ENCODE measurements around the gene ARSA.

The ARSA gene

DNA sequence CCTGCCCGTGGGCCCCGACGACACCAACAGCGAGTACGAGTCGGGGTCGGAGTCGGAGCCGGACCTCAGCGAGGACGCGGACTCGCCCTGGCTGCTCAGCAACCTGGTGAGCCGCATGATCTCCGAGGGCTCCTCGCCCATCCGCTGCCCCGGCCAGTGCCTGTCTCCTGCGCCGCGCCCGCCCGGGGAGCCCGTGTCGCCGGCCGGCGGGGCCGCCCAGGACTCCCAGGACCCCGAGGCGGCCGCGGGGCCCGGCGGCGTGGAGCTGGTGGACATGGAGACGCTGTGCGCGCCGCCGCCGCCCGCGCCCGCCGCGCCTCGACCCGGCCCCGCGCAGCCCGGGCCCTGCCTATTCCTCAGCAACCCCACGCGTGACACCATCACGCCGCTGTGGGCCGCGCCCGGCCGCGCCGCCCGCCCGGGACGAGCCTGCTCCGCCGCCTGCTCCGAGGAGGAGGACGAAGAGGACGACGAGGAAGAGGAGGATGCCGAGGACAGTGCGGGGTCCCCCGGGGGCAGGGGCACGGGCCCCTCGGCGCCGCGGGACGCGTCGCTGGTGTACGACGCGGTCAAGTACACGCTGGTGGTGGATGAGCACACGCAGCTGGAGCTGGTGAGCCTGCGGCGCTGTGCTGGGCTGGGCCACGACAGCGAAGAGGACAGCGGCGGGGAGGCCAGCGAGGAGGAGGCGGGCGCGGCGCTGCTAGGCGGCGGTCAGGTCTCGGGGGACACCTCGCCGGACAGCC, 23.5 kb downstream of the ARSA start:
- DNase-seq (ENCODE audit: low read depth) = no peak

DNA sequence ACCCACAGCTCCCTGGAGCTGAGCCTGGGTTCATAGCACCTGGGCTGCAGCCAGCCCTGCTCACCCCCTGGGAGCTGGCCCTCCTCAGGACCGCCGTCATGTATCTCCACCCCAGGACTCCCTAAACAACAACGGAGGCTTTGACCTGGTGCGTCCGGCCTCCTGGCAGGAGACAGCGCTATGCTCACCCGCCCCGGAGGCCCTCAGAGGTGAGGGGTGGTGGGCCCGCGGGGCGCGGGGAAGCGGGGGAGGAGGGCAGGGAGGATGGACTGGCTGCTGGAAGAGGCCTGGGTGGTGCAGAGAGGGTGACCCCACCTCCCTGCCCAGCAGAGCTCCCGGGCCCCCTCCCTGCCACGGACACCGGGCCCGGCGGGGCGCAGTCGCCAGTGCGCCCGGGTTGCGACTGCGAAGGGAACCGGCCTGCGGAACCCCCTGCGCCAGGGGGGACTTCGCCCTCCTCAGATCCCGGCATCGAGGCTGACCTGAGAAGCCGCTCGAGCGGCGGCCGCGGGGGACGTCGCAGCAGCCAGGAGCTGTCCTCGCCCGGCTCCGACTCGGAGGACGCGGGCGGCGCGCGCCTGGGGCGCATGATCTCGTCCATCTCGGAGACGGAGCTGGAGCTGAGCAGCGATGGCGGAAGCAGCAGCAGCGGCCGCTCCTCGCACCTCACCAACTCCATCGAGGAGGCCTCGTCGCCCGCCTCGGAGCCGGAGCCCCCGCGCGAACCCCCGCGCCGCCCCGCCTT, 24.3 kb downstream of the ARSA start:
- no peak for DNase-seq (ENCODE audit: low read depth)

DNA sequence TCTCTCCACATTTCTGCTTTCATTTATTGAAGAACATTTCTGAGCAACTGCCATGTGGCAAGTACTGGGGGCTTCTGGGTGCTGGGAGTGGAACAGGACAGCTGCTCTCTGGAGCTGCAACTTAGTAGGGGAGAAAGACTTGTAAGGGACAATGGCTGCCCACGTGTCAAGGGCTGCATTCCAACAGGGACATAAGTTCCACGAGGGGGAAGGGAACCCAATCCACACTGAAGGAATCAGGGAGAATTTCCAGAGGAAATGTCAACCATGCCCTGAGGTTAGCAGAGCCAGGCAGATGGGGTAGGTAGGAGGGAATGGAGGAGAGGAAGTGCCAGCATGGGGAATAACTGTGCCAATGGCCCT, 25.6 kb downstream of the ARSA start:
- DNase-seq (ENCODE audit: low read depth) = no peak

DNA sequence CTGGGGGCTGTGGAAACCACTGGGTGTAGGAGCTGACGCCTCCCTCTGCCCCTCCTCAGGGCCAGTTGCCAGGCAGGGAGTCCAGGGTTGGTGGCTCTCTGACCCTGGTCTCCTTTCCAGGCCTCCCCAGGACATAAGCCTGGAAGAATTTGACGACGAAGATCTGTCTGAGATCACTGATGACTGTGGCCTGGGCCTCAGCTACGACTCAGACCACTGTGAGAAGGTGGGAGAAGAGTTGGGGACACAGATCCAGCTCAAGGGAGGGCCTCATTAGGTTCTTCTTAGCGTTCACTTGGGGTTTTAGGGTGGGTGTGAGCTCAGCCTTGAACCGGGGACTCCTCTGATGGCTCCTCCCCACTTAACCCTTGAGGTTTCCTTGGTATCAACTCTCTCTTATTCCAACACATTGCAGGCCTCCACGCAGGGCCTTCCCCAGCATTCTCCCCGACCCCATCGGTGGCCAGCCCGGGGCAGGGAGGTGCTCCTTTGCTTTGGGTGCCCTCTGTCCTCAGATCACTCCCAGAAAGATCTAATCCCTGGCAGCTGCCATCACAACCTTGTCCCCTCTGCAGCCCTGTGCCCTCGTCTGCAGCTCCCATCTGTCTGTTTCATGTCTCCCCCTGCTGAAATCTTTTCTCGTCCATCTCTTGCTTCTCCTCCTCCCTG, 26.1 kb downstream of the ARSA start:
- no peak for DNase-seq (ENCODE audit: low read depth)

DNA sequence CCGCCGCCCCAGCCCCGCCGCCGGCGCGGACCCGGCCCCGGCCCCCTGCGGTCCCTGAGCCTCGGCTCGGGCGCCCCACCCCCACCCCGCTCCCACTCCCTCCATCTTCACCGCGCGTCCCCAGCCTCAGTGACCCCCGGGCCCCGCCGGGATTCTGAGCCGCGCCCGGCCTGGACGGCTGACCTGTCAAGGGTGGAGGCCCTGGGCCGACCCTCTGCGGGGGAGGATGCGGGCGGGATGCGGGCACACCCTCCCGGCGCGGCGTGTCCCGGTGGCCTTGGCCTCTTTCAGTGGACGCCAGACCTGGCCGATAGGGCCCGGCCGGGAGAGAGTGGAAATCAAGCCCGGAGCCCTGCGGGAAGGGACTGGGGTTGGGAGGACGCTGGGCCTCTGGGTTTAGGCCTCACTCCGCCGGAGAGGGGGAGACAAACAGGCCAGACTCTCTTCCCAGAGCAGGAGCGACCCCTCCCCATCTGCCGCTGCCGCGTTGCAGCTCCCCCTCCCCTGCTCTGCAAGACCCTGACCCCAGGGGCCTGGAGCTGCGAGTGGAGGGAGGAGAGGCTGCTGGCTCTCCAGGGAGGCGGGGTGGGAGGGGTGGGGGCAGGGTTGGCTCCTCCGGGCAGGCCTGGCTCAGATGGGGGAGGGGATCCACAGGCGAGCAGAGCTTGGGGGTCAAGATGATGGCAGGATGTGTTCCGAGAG, 26.8 kb downstream of the ARSA start:
- no peak for DNase-seq (ENCODE audit: low read depth)

DNA sequence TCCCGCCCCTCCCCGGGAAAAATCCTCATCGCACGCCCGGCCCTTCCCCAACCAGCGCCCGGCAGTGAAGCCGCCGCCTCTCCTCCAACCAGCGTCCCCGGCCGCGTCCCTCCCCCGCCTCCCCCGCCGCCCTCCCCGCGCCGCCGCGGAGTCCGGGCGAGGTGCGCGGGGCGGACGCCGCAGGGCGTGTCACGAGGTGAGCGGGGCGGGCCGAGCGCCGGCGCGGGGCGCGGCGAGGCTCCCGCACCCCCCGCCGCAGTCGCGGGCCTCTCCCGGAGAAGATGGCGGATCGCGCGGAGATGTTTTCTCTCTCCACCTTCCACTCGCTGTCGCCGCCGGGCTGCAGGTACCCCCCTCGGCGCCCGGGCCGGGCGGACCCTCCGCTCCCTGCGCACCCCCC, 27.4 kb downstream of the ARSA start, which contains the start of gene MAPK8IP2:
MAPK8IP2 (plus strand) TSS at position 256 of the 400 bp plus-strand sequence; CDS start at position 282, 26 bp downstream.
- no peak for DNase-seq (ENCODE audit: low read depth)

DNA sequence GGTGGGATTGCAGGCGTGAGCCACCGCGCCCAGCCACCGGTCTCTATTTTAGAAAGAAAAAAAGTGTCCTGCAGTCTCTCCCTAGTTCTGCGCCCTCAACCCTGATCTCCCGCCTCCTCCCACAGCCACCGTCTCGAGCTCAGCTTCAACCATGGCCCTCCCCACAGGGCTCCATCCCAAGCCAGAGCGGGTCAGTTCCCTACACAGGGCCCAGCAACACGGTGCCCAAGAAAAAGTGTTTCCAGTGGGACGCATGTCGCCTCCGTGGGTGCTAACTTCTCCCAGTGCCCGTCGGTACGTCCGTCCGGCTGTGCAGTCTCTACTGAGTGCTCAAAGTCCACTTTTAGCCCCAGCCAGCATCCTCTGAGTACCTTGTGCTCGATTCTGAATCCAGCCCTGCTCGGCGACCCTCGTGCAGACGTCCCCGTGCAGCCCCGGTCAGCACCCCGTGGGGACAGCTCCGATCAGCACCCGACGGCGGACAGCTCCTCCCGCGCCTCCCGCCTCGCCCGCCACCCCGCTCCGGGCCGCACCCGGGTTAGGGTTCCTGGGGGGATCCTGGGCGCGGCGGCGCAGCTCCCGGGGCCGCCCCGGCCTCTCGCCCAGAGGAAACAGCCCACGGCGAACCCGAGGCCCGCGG, 28.0 kb downstream of the ARSA start:
- peak; percentile 34 for DNase-seq (ENCODE audit: low read depth)

DNA sequence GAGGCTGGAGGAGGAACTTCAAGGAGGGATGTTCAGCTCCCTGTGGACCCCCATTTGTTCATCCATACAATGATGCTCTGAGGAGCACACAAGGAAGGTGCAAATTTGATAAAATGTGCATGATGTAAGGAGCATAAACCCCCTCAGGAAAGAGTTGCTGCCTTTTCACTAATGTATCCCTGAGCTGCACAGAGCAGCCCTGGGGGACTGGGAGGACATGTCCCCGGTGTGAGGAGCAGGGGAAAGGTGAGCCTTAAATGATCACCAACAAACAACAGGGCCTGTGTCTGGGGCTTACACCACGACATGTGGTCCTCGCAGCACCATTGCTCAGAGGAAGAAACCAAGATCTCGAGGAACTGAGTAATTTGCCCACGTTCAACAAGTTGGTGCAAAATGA, 30.9 kb downstream of the ARSA start:
- no peak for DNase-seq (ENCODE audit: low read depth)

DNA sequence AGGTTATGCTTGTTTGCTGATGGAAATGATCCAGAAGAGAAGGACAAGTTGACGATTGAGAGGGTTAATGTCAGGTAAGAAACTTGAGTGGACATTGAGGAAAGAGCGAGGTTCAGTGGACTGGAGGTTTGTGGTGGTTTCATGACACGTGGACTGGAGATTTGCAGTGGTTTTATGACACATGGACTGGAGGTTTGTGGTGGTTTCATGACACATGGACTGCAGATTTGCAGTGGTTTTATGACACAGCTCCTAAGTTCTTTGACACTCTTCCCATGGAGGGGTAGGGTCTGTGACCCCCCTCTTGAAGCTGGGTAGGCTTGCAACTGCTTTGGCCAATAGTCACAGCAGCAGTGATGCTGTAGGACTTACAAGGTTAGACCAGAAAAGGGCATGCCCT, 32.8 kb downstream of the ARSA start:
- DNase-seq (ENCODE audit: low read depth) = no peak

DNA sequence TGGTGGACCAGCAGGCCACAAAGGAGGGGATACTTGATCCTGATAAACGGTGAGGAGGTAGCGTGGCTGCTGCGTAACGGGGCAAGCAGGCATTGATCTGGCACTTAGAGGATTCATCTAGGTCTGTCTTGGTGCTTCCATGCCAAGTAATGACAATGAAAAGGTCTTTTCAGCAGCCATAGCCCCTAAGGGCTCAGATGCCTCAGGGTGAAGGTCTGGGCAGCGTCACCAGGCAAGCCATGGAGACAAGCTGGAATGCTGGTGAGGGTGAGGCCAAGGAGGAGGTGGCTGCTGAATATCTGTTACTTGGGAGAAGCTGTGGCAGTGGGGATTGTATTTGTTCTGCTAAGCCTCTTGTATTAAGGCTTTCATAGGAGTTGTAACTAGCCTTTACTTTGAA, 40.5 kb downstream of the ARSA start:
- no peak for DNase-seq (ENCODE audit: low read depth)

DNA sequence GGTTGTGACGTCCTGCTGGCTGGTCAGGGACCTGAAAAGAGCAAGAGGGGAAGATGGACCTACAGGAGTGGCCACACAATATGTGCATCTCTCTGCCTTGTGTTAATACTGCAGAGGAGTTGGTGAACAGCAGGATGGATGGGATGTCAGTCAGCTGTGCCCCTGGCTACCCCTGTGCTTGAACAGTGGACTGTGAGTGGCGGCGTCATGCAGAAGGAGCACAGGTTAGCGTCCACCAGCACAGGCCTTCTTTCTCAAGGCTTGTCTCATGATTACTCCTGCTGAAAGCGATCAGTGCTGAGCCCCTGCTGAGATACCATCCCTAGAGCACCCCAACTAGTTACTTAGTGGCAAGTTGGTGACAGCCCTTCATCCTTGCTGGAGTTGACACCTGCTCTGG, 41.5 kb downstream of the ARSA start:
- DNase-seq (ENCODE audit: low read depth) = no peak

DNA sequence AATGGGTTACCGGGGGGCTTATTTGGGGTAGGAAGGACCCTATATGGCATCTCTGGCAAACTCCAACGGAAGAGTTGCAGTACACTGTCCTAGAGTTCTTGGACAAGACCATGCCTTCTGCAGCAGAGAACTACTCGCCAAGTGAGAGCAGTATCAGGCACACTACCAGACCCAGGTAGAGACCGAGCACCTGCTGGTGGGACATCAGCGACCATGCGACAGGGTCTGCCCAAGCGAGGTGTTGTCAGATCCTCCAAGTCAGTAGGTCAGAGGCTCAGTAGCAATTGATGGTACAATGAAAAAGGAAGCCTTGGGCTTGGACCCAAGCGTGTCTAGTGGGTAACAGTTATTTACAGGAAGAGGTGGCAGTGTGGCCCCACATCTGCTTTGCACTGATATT, 42.2 kb downstream of the ARSA start:
- no peak for DNase-seq (ENCODE audit: low read depth)

DNA sequence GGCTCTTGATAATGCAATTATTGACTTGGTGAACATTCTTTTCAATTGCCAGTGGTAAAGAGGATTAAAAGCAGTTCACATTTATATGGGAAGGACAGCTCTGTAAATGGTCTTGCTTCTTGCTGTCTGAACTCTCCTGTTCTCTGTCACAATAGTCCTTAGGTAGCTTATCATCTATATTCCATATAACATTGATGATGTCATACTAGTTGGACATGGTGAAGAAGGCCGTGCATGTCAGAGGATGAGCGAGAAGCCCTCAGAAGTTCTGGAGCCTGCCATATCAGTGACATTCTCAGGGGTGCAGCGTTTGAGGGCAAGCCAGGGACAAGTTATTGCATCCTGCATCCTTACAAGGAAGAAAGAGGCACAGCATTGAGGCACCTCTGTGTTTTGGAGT, 42.7 kb downstream of the ARSA start:
- no peak for DNase-seq (ENCODE audit: low read depth)

DNA sequence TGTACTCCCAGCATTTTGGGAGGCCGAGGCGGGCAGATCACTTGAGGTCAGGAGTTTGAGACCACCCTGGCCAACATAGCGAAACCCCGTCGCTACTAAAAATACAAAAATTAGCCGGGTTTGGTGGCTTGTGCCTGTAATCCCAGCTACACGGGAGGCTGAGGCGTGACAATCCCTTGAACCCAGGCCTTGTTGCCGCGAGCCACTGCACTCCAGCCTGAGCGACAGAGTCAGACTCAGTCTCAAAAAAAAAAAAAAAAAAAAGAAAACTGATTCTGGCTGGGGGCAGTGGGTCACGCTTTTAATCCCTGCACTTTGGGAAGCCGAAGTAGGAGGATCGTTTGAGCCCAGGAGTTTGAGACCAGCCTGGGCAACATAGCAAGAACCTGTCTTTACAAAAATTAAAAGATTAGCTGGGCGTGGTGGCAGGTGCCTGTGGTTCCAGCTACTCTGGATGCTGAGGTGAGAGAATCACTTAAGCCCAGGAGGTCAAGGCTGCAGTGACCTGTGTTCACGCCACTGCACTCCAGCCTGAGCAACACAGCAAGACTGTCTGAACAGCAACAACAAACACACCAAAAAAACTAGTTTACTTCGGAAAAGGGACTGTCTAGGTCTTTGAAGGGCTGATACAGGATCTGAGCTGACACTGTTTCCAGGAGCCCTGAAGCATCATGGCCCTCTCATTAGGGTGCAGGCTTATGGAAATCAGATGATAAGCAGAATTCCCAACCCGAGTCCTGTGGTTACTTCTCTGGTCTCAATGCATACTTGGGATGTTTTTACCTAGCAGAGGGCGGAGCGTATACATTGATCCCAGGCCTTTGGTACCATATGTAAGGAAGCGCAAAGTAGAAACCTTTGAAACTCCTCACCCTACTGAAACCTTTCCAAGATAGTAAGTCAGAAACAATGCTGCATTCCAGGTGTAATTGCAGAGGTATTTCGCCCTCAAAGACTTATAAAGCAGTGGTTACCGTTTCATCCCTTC, 43.6 kb downstream of the ARSA start:
- no peak for DNase-seq (ENCODE audit: low read depth)

DNA sequence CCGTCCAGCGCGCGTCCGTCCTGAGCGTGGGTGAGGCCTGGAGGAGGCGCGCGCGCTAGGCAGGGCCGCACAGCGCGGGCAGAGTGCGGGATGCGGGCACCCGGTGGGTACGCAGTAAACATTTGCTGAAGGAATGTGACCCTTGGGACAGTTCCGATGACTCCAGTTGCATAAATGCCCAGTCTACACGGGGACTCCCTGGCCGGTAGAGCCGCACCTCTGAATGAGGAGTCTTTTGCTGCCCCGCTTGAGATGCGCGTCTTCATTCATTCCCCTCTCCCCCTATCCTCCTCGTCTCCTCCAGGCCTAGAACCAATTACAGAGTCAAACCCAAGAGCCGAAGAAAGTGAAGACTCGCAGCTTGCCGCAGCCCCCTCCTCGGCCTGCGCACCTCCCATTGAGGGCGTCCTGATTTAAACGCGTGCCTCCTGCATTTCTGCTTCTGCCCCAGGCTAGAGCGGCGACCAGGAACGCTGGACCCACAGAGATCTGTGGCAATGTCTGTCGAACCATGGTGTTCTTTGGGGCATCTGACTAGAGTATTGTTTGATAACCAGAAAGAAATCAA, 44.6 kb downstream of the ARSA start:
- no peak for DNase-seq (ENCODE audit: low read depth)

DNA sequence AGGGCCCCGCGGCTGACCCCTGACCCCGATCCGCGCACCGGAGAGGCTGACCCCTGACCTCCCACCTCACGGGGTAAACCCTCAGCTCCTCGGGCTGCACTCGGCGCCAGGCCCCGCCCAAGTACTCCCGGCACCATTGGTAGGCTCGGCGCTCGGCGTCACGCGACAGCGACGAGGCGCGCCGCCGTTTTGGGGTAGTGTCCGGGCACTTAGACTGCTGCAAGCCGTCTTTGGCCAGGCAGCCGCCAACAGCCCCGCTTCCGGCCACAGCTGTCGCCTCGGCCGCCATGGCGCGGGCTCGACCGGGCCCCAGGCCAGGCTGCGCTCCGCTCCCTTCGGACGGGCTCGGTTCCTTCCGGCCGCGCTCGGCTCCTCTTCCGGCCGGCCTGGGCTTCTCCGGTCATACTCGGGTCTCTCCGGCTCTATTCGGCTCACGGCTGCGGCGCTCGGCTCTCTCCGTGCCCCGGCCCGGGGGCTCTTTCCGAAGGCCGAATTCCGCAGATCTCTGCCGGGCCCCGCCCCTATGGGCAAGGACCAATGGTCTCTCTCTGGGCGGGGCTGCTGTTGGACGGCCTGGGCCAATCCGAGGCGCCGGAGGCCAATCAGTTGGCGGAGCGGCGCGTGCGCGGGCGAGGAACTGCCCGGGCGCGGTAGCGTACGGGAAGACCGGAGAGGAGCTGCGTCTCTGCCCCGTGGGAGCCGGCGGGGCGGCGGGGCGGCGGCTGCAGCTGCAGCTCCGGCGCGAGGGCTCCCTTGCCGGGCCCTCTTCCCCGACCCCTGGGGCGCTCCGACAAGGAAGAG, 45.3 kb downstream of the ARSA start, which contains the start of gene CHKB:
CHKB (minus strand) TSS at position 357 of the 801 bp plus-strand sequence; CDS start at position 289, 68 bp downstream.
- peak; percentile 94 for DNase-seq (ENCODE audit: low read depth)

DNA sequence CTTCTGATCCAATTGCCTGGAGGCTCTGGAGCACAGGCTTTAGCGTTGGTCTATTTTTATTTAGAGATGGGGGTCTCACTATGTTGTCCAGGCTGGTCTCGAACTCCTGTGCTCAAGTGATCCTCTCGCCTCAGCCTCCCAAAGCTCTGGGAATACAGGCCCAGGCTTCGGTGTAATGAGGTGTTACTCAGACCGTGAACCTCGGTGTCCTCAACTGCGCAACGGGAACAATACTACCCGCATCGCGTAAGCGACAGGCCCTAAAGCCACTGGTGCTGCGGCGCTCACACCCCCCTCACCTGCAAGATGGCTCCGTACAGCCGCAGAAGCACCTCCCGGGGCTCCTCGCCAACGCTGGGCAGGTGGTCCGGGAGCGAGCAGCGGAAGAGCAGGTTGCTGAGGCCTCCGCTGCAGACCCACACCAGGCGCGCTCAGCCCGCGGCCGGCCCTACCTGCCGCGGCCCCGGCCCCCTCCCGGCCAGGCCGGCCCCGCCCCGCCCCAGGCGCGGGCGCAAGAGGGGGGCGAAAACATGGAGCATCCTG, 45.9 kb downstream of the ARSA start:
- no peak for DNase-seq (ENCODE audit: low read depth)

DNA sequence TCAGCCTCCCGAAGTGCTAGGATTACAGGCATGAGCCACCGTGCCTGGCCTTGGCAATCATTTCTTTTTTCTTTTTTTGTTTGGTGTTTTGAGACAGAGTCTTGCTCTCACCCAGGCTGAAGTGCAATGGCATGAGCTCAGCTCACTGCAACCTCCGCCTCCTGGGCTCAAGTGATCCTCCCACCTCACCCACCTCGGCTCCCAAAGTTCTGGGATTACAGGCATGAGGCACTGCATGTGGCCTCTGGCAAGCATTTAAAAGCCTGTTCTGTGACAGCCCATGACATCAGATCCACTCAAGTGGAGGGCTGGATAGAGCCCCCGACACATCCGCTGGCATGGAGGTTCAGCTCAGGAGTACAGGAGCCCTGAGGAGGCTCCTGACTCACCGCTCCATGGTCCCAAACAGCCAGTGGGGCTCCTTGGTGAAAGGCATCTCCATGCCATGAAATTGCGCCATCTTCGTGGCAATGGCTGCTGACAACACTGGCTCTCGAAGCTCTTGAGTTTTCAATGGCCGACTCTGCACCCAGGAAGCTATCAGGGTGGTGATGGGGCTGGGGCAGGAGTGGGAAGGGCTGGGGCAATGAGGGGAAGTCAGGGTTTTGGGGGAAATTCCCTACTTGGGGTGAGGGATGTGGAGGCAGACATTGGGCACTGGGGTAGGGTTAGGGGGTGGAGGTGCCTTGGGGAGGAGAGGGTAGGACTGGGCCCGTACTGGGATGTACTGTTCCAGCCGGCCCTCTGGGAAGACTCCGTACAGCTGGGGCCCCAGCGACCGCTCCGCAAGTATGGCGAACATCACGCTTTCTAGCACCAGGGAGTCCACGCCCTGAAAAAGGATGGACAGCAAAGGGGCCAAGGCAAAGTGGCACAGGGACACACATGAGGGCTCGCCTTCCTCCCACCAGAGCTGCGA, 46.7 kb downstream of the ARSA start:
- DNase-seq (ENCODE audit: low read depth) = no peak
